Prostate gland (tissue), 2 donors: Measurements from ENCODE around the gene PRRX1.

Experiments
- POLR2A ChIP-seq: fragments of 450-650 bp; IDR thresholded peaks from one replicate; pipeline ENCODE4 v1.6.1; 2016; ENCODE audit warnings: antibody characterized with exemption, mild to moderate bottlenecking
- TF ChIP-seq, protein P1 (sequence below), 4 experiments: fragments of 200-600 bp in 2 of 4; fragments of 450-650 bp in 2 of 4; sonication (generic) in 2 of 4; IDR thresholded peaks; 1 replicate in 3 of 4; 2 replicates in 1 of 4; pipeline ENCODE4 v1.5.1; 2016 to 2019; ENCODE audit warnings: antibody characterized with exemption in 4 of 4, mild to moderate bottlenecking in 2 of 4, moderate library complexity in 2 of 4

DNA sequence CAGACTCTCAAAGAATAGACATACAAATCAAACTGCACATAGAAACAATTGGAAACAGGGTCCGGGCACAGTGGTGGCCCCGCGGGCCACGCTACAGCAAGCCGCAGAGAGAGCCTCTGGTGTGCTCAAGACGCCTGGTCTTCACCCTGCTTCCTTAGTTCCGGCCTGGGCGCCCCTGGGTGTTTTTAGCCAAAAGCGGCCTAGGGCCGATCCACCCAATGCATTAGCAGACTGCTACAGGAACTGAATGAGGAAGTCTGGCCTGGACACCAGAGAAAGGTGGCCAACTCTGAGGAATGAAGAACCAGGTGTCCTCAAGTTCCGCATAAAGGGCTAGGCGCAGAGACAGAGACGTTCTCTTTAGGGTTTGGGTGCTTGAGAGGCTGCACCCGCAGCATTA, 1.7 kb downstream of the PRRX1 start:
- TF ChIP-seq POLR2A = no peak
- TF ChIP-seq, protein P1, sequence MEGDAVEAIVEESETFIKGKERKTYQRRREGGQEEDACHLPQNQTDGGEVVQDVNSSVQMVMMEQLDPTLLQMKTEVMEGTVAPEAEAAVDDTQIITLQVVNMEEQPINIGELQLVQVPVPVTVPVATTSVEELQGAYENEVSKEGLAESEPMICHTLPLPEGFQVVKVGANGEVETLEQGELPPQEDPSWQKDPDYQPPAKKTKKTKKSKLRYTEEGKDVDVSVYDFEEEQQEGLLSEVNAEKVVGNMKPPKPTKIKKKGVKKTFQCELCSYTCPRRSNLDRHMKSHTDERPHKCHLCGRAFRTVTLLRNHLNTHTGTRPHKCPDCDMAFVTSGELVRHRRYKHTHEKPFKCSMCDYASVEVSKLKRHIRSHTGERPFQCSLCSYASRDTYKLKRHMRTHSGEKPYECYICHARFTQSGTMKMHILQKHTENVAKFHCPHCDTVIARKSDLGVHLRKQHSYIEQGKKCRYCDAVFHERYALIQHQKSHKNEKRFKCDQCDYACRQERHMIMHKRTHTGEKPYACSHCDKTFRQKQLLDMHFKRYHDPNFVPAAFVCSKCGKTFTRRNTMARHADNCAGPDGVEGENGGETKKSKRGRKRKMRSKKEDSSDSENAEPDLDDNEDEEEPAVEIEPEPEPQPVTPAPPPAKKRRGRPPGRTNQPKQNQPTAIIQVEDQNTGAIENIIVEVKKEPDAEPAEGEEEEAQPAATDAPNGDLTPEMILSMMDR (IDR thresholded peaks at IDR 0.05) = no peak
